Measurements from ENCODE around the gene FZD2. TPM values are rescaled to one million over a fixed set of nuclear protein-coding genes. Genes with fewer than 3 reads are reported as not detected.

The FZD2 gene
- total and polyA plus RNA-seq, 2 of the 13 experiments (the other 11 are each of a cell fraction or from before 2014, with no cell fraction given) = 0.07 to 0.13 TPM

DNA sequence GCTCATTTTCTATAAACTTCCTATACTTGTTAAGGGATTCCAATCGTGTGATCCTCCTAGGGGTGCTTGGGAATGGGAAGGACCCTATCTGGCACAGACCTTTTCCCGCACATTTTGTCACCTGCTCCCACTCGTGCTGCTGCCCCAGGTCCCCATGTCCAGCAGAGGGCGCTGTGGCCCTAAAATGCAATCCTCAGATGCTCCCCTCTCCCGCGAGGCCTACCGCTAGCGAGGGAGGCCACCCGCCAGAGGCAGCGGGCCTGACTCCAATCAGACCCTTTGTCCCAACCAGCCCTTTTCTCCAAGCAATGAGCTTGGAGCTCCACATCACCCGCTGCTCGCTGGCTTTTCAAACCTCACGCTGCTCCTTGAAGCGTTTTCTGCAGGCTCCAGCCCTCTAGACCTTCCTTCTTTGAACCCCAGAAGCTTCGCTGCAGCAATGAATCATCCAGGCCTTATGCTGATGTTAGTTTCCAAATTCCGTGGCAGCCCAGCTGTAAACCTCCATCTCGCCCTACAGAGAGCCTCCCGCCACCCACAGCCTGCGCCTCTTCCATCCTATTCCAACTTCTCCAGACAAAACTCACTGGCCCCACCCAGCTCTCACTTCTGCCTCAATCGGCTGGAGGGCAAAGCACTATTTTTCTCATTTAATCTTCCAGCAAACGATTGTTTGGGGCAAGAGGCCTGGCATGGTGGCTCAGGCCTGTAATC lies 23.6 kb upstream of the FZD2 start (continued):
- TF ChIP-seq, protein P1, sequence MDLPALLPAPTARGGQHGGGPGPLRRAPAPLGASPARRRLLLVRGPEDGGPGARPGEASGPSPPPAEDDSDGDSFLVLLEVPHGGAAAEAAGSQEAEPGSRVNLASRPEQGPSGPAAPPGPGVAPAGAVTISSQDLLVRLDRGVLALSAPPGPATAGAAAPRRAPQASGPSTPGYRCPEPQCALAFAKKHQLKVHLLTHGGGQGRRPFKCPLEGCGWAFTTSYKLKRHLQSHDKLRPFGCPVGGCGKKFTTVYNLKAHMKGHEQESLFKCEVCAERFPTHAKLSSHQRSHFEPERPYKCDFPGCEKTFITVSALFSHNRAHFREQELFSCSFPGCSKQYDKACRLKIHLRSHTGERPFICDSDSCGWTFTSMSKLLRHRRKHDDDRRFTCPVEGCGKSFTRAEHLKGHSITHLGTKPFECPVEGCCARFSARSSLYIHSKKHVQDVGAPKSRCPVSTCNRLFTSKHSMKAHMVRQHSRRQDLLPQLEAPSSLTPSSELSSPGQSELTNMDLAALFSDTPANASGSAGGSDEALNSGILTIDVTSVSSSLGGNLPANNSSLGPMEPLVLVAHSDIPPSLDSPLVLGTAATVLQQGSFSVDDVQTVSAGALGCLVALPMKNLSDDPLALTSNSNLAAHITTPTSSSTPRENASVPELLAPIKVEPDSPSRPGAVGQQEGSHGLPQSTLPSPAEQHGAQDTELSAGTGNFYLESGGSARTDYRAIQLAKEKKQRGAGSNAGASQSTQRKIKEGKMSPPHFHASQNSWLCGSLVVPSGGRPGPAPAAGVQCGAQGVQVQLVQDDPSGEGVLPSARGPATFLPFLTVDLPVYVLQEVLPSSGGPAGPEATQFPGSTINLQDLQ (CRISPR knock-in tag; IDR thresholded peaks at IDR 0.05) = no peak
- TF ChIP-seq, protein P2, sequence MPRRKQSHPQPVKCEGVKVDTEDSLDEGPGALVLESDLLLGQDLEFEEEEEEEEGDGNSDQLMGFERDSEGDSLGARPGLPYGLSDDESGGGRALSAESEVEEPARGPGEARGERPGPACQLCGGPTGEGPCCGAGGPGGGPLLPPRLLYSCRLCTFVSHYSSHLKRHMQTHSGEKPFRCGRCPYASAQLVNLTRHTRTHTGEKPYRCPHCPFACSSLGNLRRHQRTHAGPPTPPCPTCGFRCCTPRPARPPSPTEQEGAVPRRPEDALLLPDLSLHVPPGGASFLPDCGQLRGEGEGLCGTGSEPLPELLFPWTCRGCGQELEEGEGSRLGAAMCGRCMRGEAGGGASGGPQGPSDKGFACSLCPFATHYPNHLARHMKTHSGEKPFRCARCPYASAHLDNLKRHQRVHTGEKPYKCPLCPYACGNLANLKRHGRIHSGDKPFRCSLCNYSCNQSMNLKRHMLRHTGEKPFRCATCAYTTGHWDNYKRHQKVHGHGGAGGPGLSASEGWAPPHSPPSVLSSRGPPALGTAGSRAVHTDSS (CRISPR knock-in tag; conservative IDR thresholded peaks at IDR 0.05) = no peak
- 0 out of 2 replicates have a peak, but pooled peaks have one; percentile 23 for TF ChIP-seq GATAD1 (CRISPR knock-in tag; IDR thresholded peaks at IDR 0.05)
- TF ChIP-seq, protein P3, sequence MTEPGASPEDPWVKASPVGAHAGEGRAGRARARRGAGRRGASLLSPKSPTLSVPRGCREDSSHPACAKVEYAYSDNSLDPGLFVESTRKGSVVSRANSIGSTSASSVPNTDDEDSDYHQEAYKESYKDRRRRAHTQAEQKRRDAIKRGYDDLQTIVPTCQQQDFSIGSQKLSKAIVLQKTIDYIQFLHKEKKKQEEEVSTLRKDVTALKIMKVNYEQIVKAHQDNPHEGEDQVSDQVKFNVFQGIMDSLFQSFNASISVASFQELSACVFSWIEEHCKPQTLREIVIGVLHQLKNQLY (CRISPR knock-in tag; IDR thresholded peaks at IDR 0.05) = no peak
- TF ChIP-seq ZNF235 (CRISPR knock-in tag; IDR thresholded peaks at IDR 0.05; ENCODE audit: borderline replicate concordance) = no peak
- TF ChIP-seq RARG (CRISPR knock-in tag; IDR thresholded peaks at IDR 0.05; ENCODE audit: low read depth) = no peak
- TF ChIP-seq TEAD3 (CRISPR knock-in tag; optimal IDR thresholded peaks at IDR 0.05; ENCODE audit: borderline replicate concordance) = peak; percentile 84
- no peak for TF ChIP-seq ZNF724P (CRISPR knock-in tag; IDR thresholded peaks at IDR 0.05; ENCODE audit: borderline replicate concordance)
- TF ChIP-seq TBX2 (CRISPR knock-in tag; IDR thresholded peaks at IDR 0.05; ENCODE audit: borderline replicate concordance) = no peak
- TF ChIP-seq, protein P4, sequence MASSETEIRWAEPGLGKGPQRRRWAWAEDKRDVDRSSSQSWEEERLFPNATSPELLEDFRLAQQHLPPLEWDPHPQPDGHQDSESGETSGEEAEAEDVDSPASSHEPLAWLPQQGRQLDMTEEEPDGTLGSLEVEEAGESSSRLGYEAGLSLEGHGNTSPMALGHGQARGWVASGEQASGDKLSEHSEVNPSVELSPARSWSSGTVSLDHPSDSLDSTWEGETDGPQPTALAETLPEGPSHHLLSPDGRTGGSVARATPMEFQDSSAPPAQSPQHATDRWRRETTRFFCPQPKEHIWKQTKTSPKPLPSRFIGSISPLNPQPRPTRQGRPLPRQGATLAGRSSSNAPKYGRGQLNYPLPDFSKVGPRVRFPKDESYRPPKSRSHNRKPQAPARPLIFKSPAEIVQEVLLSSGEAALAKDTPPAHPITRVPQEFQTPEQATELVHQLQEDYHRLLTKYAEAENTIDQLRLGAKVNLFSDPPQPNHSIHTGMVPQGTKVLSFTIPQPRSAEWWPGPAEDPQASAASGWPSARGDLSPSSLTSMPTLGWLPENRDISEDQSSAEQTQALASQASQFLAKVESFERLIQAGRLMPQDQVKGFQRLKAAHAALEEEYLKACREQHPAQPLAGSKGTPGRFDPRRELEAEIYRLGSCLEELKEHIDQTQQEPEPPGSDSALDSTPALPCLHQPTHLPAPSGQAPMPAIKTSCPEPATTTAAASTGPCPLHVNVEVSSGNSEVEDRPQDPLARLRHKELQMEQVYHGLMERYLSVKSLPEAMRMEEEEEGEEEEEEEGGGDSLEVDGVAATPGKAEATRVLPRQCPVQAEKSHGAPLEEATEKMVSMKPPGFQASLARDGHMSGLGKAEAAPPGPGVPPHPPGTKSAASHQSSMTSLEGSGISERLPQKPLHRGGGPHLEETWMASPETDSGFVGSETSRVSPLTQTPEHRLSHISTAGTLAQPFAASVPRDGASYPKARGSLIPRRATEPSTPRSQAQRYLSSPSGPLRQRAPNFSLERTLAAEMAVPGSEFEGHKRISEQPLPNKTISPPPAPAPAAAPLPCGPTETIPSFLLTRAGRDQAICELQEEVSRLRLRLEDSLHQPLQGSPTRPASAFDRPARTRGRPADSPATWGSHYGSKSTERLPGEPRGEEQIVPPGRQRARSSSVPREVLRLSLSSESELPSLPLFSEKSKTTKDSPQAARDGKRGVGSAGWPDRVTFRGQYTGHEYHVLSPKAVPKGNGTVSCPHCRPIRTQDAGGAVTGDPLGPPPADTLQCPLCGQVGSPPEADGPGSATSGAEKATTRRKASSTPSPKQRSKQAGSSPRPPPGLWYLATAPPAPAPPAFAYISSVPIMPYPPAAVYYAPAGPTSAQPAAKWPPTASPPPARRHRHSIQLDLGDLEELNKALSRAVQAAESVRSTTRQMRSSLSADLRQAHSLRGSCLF (CRISPR knock-in tag; IDR thresholded peaks at IDR 0.05; ENCODE audit: borderline replicate concordance) = no peak
- TF ChIP-seq ZNF501 (CRISPR knock-in tag; IDR thresholded peaks at IDR 0.05) = peak; percentile 83; the same call in 1 of the 2 replicates
- no peak for TF ChIP-seq ZNF703 (CRISPR knock-in tag; IDR thresholded peaks at IDR 0.05; ENCODE audit: borderline replicate concordance)
- TF ChIP-seq, protein P5, sequence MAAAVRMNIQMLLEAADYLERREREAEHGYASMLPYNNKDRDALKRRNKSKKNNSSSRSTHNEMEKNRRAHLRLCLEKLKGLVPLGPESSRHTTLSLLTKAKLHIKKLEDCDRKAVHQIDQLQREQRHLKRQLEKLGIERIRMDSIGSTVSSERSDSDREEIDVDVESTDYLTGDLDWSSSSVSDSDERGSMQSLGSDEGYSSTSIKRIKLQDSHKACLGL (CRISPR knock-in tag; IDR thresholded peaks at IDR 0.05) = 0 out of 2 replicates have a peak, but pooled peaks have one; percentile 36
